Testis (tissue), 2 donors: ENCODE measurements around the gene PLAC8L1.
"Not testable (repeated sequence)": the region's sequence is repeated elsewhere in the genome, so short reads cannot be mapped to it uniquely, and the experiment has no call there.

Source experiments
- CTCF ChIP-seq, 3 experiments: fragments of 450-650 bp in 2 of 3; fragments of 200-600 bp in 1 of 3; sonication (generic) in 1 of 3; IDR thresholded peaks; one replicate each; pipeline ENCODE4 v1.5.1; 2016 to 2019; ENCODE audit warnings: antibody characterized with exemption in 3 of 3, mild to moderate bottlenecking in 2 of 3, moderate library complexity in 1 of 3
- POLR2A ChIP-seq: fragments of 450-650 bp; IDR thresholded peaks from one replicate; pipeline ENCODE4 v1.6.1; 2017; ENCODE audit warnings: antibody characterized with exemption, mild to moderate bottlenecking, moderate library complexity

GRCh38 chr5:146108870-146109269 lies 3.5 kb upstream of the PLAC8L1 start:
- not testable (repeated sequence) for TF ChIP-seq CTCF (IDR thresholded peaks at IDR 0.05); POLR2A
